GM23248 (cell line): ENCODE results near the gene COL5A3.

Source experiments
- EZH2 ChIP-seq: fragments of 200-600 bp; sonication (generic); IDR thresholded peaks from 2 replicates; pipeline ENCODE4 v1.6.1; 2018; ENCODE audit warnings: antibody characterized with exemption, mild to moderate bottlenecking; ENCODE audit not compliant: insufficient read depth, poor library complexity, severe bottlenecking
- EZH2phosphoT487 ChIP-seq: fragments of 200-600 bp; sonication (generic); IDR thresholded peaks from 2 replicates; pipeline ENCODE4 v1.6.1; 2018; ENCODE audit warnings: antibody characterized with exemption, moderate library complexity, mild to moderate bottlenecking, low read depth; ENCODE audit not compliant: insufficient read depth

DNA sequence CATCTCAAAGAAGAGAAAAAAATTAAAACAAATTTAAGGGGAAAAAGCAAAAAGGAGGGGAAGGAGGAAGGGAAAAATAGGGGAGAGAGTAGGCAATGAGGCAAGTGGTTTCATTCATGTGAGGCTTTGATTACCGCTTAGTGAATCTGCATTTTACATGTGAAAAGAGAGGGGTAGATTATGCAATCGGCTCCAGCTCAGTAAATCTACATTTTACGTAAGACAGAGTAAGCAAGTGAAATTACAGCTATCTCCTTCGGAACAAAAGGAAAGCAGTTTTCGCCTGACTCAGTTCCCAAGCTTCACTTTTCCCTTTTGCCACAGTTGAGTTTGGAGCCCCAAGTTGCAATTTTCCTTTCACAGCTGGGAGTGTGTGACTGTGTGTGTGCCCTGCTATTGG, 58.0 kb downstream of the COL5A3 start:
- TF ChIP-seq EZH2 (no peak), EZH2phosphoT487 (no peak)
